Lower leg skin (tissue), 4 donors: ENCODE data around the gene POGZ. TPM values are rescaled to one million over a fixed set of nuclear protein-coding genes. Genes with fewer than 3 reads are reported as not detected.
A peak's percentile ranks its signal among the peaks of the same experiment; 100 is the strongest.

Source experiments
- DNase-seq, 2 donors: peaks; one replicate each; pipeline ENCODE4 v3.0.0-alpha.2; 2019; ENCODE audit warnings: low spot score in 2 of 2
- H3K4me3 ChIP-seq: fragments of 200-600 bp; sonication (generic); 2 replicates; pipeline ENCODE4 v1.5.1; 2017; ENCODE audit warnings: mild to moderate bottlenecking, low read depth; ENCODE audit not compliant: poor library complexity, severe bottlenecking
- POLR2A ChIP-seq, 2 donors: fragments of 450-650 bp; IDR thresholded peaks; one replicate each; pipeline ENCODE4 v1.6.1; 2016 to 2017; ENCODE audit warnings: antibody characterized with exemption in 2 of 2, mild to moderate bottlenecking in 1 of 2, moderate library complexity in 1 of 2
- WGBS, 2 donors: methylation state at CpG; one replicate each; pipeline ENCODE4 v1.1.5; 2018; 5-methylcytosine and 5-hydroxymethylcytosine counted together
- intact Hi-C: fragments of 100-400 bp; cut with DNase I; formaldehyde crosslinking; loops from one replicate; pipeline ENCODE4 v1.15.0; 2023; ENCODE audit warnings: low total_unique reads
- total RNA-seq, 4 donors: library from RNA; depleted of rRNA; stranded (reverse); fragments of >200 nt; gene quantifications; one replicate each; pipeline ENCODE4 v1.1.0, GENCODE V29; 2016
- TF ChIP-seq, protein P1 (sequence below), 3 donors: fragments of 450-650 bp; IDR thresholded peaks; one replicate each; pipeline ENCODE4 v1.5.1; 2016; ENCODE audit warnings: antibody characterized with exemption in 3 of 3, mild to moderate bottlenecking in 3 of 3, moderate library complexity in 2 of 3

Gene POGZ
- total RNA-seq, 4 donors from 2014 or later = 23.7 to 71.8 (median 26.8) TPM

DNA sequence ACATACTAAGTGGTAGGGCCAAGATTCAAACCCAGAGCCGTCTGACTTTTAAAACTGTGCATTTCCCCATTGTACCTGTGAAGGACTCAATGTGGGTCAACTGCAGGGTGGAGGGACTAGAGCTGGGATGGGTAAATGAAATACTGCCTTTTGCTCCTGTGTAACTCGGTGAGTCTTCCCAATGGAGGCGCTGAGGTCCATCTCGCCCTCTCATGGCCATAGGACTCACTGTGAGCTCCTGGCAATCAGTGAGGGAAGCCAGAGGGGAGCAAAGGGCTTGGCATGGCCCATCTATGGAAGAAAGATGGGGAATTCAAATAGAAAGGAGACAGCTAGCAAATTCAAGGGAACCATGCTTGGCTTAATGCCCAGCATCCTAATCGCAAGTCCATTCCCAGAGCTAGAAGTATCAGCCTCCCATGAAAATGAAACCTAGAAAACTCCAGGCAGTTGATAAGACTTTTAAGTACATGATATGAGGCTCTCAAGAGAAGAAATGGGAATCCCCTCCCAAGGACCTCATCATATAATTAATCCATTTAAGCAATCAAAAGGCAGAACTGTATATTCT, 26.5 kb upstream of the POGZ start:
- no peak overlapping the region for H3K4me3 ChIP-seq
- intact Hi-C loops = no loop called here
- WGBS, 2 donors = 67 to 84% methylated on average over 5 of the region's 5 CpGs
- no peak for TF ChIP-seq POLR2A (IDR thresholded peaks at IDR 0.05)
- TF ChIP-seq, protein P1, sequence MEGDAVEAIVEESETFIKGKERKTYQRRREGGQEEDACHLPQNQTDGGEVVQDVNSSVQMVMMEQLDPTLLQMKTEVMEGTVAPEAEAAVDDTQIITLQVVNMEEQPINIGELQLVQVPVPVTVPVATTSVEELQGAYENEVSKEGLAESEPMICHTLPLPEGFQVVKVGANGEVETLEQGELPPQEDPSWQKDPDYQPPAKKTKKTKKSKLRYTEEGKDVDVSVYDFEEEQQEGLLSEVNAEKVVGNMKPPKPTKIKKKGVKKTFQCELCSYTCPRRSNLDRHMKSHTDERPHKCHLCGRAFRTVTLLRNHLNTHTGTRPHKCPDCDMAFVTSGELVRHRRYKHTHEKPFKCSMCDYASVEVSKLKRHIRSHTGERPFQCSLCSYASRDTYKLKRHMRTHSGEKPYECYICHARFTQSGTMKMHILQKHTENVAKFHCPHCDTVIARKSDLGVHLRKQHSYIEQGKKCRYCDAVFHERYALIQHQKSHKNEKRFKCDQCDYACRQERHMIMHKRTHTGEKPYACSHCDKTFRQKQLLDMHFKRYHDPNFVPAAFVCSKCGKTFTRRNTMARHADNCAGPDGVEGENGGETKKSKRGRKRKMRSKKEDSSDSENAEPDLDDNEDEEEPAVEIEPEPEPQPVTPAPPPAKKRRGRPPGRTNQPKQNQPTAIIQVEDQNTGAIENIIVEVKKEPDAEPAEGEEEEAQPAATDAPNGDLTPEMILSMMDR (IDR thresholded peaks at IDR 0.05) = no peak
- DNase-seq = no peak

DNA sequence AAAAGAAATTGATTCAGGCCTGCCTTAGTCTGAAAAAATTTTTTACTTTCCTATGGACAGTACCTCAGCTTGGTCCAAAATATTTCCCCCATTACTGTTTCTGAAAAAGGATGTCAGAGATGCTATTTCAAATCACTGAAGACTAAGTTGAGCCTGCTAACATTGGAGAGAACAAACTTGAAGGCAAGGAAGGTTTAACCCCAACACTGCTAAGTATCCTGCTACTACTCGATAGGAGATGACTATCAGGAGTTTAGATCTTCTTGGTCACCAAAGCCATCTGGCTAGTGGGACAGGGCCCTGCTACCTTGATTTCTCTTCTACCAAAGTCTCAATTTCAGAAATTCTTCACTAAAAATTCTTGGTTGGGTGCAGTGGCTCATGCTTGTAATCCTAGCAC, 22.7 kb upstream of the POGZ start:
- H3K4me3 ChIP-seq = no peak overlapping the region
- WGBS, 2 donors = 96 to 97% methylated on average over 1 of the region's 1 CpG
- TF ChIP-seq POLR2A (IDR thresholded peaks at IDR 0.05) = no peak
- TF ChIP-seq, protein P1 (IDR thresholded peaks at IDR 0.05) = no peak
- DNase-seq = no peak
- intact Hi-C loops = no loop called here

DNA sequence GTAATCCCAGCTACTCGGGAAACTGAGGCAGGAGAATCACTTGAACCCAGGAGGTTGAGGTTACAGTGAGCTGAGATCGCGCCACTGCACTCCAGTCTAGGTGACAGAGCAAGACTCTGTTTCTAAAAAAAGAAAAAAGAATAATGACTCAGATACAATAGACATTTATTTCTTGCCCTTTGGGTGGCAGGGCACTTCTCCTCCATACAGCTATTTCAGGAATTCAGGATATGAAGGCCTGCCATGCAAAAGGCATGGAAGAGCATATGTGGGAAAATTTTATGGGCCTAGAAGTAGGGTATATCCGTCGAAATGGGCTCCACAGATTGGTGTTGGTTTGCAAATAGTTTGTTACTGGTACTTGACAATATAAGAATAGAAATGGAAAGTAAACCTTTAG, 20.2 kb upstream of the POGZ start:
- DNase-seq = peak in 1 of 2 donors; percentile 13
- intact Hi-C loops = no loop called here
- no peak overlapping the region for H3K4me3 ChIP-seq
- TF ChIP-seq, protein P1 (IDR thresholded peaks at IDR 0.05) = no peak
- no peak for TF ChIP-seq POLR2A (IDR thresholded peaks at IDR 0.05)
- WGBS, 2 donors = 86 to 88% methylated on average over 5 of the region's 5 CpGs

DNA sequence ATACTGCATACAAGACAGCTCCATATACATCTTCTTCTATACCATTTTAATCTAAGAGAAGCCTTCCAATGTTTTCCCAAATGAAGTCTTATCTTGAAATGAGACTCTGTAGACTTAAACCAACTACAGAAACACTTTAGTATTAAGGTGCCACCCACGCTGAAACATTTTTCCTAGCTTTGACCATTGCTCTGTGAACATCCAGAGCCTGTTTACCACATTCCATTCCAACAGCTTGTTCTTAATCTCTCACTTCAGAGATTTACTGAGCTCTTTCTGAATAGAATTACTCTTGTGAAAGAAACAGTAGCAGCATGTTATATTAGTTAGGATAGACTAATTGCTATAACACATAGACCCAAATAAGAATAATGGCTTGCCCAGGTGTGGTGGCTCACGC, 19.6 kb upstream of the POGZ start:
- intact Hi-C loops = no loop called here
- H3K4me3 ChIP-seq = no peak overlapping the region
- 83 to 90% methylated on average over 2 of the region's 2 CpGs for WGBS, 2 donors
- TF ChIP-seq POLR2A (IDR thresholded peaks at IDR 0.05) = no peak
- TF ChIP-seq, protein P1 (IDR thresholded peaks at IDR 0.05) = no peak
- no peak for DNase-seq

DNA sequence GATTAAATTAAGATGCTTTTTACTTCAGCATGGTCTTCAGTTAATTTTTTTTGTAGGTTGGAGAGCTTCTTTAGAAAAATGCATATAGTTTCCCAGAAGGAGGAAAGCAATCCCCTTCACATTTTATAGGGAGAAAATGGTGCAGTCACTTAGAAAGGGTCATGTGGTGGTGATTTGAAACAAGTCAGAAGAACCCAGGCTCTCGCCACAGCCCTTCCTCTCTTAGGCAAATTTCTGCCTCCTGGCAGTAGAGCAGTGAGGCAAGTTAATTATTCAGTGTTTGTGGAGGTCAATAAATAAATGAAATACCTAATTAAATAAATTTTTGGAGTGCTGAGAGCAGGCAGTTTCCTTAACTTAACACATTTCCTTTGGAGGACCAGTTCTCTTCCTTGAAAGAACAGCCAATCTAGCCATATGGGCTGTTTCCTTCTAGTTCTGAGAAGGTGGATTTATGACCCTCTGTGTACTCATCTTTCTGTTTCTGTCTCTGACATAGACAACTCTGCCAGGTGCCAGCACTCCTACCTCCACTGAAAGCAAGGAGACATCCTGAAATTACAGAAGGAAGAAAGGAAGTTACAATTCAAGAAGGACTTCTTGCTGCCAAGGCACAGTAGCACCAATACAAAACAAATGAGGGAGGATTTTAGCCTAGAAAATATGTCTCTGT, 19.0 kb upstream of the POGZ start:
- intact Hi-C loops = no loop called here
- DNase-seq = peak in 1 of 2 donors; percentile 2
- 82 to 87% methylated on average over 1 of the region's 1 CpG for WGBS, 2 donors
- no peak overlapping the region for H3K4me3 ChIP-seq
- TF ChIP-seq, protein P1 (IDR thresholded peaks at IDR 0.05) = no peak
- TF ChIP-seq POLR2A (IDR thresholded peaks at IDR 0.05) = no peak
